Activated CD4-positive, alpha-beta memory T cell treated with anti-CD3 and anti-CD28 coated beads, Interleukin-2, amount 10 ng/mL, durations not matched to agents 7 days and 5 days (primary cell): ENCODE results near the gene ARHGAP12. TPM values are rescaled to one million over a fixed set of nuclear protein-coding genes. Genes with fewer than 3 reads are reported as not detected.

Experiments
- CTCF ChIA-PET: fragments of 350-600 bp; sonication (Branson Sonifier 250); formaldehyde crosslinking; loops from one replicate; lab custom pipeline; 2021; ENCODE audit warnings: antibody characterized with exemption, inconsistent platforms; lab: Charles Lee
- POLR2A ChIA-PET: fragments of 350-600 bp; sonication (Branson Sonifier 250); formaldehyde crosslinking; loops from one replicate; lab custom pipeline; 2021; ENCODE audit warnings: antibody characterized with exemption; lab: Charles Lee
- DNase-seq: peaks from one replicate; pipeline ENCODE4 v3.0.0-alpha.2; 2020
- H3K27ac Mint-ChIP-seq: one replicate; pipeline ENCODE4 v1.8.0; 2021; ENCODE audit warnings: mild to moderate bottlenecking, mixed read lengths
- H3K27me3 Mint-ChIP-seq: one replicate; pipeline ENCODE4 v1.8.0; 2021; ENCODE audit warnings: mixed read lengths
- H3K36me3 Mint-ChIP-seq: one replicate; pipeline ENCODE4 v1.8.0; 2021; ENCODE audit warnings: low read depth, mixed read lengths
- H3K4me1 Mint-ChIP-seq: one replicate; pipeline ENCODE4 v1.8.0; 2021; ENCODE audit warnings: mixed read lengths
- H3K4me3 Mint-ChIP-seq: one replicate; pipeline ENCODE4 v1.8.0; 2021; ENCODE audit warnings: mild to moderate bottlenecking, mixed read lengths
- H3K9me3 Mint-ChIP-seq: one replicate; pipeline ENCODE4 v1.8.0; 2021; ENCODE audit warnings: mixed read lengths
- total RNA-seq, 2 experiments: library from RNA; stranded (reverse); gene quantifications; one replicate each; pipeline ENCODE4 v1.2.3, GENCODE V29; 2021

ARHGAP12 gene
- total RNA-seq, 2 experiments from 2014 or later: 10.7 to 12.0 TPM

DNA sequence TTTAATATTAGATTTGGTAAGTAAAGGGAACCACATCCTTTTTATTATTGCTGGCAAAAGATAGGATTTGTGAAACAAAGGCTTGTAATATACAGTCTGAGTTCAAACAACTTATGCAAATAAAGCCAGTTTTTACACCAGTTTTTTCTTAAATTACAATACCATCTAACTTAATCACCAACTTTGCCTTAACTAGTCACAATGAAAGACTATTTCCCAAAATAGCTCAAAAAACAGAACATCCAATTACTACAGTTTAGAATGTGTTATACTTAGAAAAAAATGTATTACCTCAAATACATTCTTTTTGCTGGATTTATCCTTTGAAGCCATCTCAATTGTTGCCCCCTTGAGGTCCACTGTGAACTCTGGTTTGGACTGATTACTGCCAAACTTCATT is 108.5 kb downstream of the ARHGAP12 start:
- Mint-ChIP-seq H3K4me3 (no peak overlapping the region), H3K27ac (no peak overlapping the region), H3K36me3 (no peaks in the 10 kb centered on the region), H3K9me3 (no peaks in the 10 kb centered on the region), H3K4me1 (no peaks in the 10 kb centered on the region), H3K27me3 (no peaks in the 10 kb centered on the region)
- ChIA-PET CTCF (no interaction called here), POLR2A (no interaction called here)
- no peak for DNase-seq

DNA sequence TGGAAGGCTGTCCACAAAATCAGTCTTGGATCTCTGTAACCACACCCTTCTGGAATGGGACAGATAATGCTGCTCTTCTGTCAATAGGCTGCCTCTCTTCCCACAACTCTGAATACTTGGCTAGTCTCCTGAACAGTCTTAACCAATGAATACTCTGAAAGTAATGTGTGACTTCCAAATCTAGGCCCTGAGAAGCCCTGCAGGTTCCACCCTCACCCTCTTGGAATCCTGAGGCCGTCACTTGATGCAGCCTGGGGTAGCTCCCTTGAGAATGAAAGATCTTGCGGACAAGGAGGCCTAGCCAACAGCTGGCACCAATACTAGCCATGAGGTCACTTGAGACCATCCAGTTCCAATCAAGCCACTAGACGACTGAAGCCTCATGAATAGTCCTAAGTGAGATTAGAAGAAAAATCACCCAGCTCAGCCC is 109.2 kb downstream of the ARHGAP12 start:
- H3K36me3 Mint-ChIP-seq: no peaks in the 10 kb centered on the region
- no peak overlapping the region for H3K4me3 Mint-ChIP-seq
- no peaks in the 10 kb centered on the region for H3K27me3 Mint-ChIP-seq
- POLR2A ChIA-PET: no interaction called here
- no peak for DNase-seq
- no peaks in the 10 kb centered on the region for H3K4me1 Mint-ChIP-seq
- no peak overlapping the region for H3K27ac Mint-ChIP-seq
- CTCF ChIA-PET: no interaction called here
- H3K9me3 Mint-ChIP-seq: no peaks in the 10 kb centered on the region

DNA sequence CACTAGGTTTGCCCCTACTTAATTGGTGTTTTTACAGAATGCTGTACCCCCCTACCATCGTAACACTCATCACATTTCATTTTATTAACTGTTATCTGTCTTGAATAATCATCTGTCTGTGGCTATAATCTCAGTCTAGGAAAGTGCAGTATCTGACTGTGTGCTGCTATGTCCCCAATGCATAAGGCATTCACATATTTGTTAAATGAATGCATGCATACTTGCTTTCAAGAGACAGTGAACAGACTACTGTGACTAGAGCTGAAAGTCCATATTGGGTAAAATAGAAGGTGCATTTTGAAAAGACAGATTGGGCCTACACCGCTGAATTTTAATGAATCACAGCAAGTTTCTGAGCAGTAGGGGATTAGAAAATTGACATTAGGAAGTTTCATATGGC is 112.3 kb downstream of the ARHGAP12 start:
- no peaks in the 10 kb centered on the region for H3K36me3 Mint-ChIP-seq
- H3K9me3 Mint-ChIP-seq: no peaks in the 10 kb centered on the region
- DNase-seq: no peak
- no peaks in the 10 kb centered on the region for H3K27me3 Mint-ChIP-seq
- ChIA-PET CTCF (no interaction called here), POLR2A (no interaction called here)
- H3K4me1 Mint-ChIP-seq: no peaks in the 10 kb centered on the region
- no peak overlapping the region for H3K4me3 Mint-ChIP-seq
- H3K27ac Mint-ChIP-seq: no peak overlapping the region

DNA sequence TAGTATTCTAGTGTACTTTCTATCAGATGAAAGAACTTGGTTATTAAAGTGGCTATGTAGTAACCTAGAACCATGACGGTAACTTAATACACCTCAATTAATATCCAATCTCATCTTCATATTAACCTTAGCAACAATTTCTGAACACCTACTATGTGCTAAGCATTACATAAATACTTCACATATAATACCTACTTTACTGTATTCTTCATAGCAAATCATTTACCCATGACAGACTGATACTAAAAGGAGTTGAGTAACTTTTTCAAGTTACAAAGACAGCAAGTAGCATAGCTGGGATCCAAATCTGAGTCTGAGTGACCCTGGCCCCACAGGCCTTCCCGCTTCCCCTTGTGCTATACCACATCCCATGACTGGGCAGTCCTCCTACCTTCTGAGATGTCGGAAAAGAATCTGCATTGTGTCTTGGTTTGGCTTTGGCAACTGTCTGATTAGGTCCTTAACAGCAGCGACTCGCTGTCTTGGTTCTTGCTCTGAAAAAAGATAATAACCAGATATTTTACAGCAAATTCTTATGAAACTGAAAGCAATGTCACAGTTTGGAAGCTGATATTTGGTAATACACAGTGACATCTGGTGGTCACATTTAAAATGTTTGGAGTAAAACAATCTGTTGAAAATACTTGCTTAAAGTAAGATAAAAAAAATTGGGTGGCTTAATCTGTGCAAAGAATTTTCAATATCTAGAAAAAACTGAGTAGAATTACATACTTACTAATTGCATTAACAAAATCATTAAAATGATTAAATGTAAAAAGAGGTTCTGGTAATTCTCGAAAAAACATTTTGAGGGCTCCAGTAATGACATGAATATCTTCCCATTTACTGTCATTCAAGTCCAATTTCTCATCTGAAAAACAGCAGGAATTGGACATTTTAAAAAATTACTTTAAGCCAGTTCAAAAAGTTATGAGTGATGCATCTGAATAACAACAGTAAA is 120.1 kb downstream of the ARHGAP12 start:
- Mint-ChIP-seq H3K4me1 (peaks cover 7% of the 10 kb centered on the region), H3K27me3 (no peaks in the 10 kb centered on the region), H3K36me3 (peaks cover 2% of the 10 kb centered on the region), H3K9me3 (no peaks in the 10 kb centered on the region), H3K27ac (peak overlapping the region; percentile 76), H3K4me3 (peak overlapping the region; percentile 65)
- CTCF ChIA-PET: interaction anchor here (0.8 to 3.3 kb wide), 8 partner anchors 17 to 1138 kb away, joined by 3 to 29 read pairs (median 4); no protein-coding TSS in a partner anchor
- DNase-seq: peak; percentile 30
- POLR2A ChIA-PET: interaction anchor here (1.0 to 1.3 kb wide), 2 partner anchors 48 to 1024 kb away, joined by 3 read pairs; no protein-coding TSS in a partner anchor

DNA sequence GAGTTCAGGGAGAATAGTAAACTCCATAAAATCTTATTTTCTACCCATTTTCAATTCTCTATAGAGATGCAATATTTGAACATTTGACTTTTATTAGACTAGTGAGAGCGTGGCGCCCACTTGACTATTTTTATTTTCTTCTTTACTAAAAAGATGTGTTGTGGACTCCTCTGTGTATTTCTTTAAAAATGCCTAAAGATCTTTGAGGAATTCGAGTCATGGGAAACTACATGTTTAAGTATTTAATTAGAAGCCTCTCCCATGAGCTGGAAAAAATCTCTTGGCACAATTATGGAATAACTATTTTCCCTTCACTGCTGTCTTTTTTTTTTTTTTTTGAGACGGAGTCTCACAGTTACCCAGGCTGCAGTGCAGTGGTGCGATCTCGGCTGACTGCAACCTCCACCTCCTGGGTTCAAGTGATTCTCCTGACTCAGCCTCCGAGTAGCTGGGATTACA is 124.2 kb downstream of the ARHGAP12 start:
- ChIA-PET POLR2A (no interaction called here), CTCF (interaction anchor here (0.7 kb wide), 1 partner anchor 24 kb away, joined by 5 read pairs; no protein-coding TSS in a partner anchor)
- DNase-seq: no peak
- no peaks in the 10 kb centered on the region for H3K9me3 Mint-ChIP-seq
- H3K4me1 Mint-ChIP-seq: peaks cover 7% of the 10 kb centered on the region
- peaks cover 2% of the 10 kb centered on the region for H3K36me3 Mint-ChIP-seq
- no peak overlapping the region for H3K27ac Mint-ChIP-seq
- H3K27me3 Mint-ChIP-seq: no peaks in the 10 kb centered on the region
- H3K4me3 Mint-ChIP-seq: no peak overlapping the region

DNA sequence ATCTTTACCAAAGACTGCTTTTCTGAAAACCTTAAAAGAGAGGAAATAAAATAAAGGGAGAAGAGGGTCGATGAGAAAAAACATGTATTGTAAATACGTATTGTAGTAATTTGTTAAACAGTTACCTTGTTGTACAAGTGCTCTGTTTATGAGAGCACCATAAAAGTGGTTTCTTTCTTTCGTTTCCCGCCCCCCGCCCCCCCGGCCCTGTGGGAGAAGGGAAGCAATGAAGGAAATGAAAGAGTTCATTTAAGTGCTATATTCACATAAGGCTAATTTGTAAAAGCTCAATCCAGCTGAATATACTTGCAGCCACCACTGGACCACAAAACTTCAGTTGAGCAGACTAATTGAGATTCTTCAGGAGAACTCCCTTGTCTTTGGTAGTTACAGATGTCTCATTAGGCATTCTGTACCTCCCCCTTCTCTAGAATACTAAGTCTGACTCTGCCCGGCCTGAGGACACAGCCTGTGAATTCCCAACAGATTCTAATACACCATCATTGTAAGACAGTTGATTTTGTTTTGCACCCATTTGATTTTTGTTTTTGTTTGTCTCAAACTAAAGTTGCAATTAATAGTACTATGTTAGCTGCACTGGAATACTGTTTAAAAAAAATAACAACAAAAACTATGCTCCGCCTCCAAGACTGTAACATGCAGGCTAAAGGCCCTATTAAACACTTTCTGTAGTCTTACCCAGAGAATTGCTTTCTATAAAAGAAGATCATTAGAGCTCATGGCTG is 124.9 kb downstream of the ARHGAP12 start:
- Mint-ChIP-seq H3K36me3 (peaks cover 2% of the 10 kb centered on the region), H3K4me3 (no peak overlapping the region), H3K4me1 (peaks cover 7% of the 10 kb centered on the region), H3K27me3 (no peaks in the 10 kb centered on the region), H3K27ac (no peak overlapping the region), H3K9me3 (no peaks in the 10 kb centered on the region)
- DNase-seq: no peak
- POLR2A ChIA-PET: no interaction called here
- CTCF ChIA-PET: no interaction called here

DNA sequence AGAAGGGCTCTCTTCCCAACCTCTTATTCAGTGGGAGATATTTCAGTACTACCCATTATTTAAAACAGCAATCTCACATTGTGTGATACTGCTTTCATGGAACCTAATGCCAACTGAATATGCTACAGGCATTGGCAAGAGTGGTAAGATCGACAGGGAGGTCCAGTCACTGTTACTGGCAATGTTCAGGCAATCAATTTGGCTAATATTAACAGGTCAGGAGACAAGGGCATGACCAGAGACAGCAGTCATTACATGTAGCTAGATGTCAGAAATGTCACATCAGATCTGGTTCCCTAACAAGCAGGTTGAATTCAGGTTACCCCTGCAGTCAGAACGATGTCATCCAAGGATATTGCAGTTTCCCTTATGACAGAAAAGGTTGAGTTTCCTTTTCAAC is 129.4 kb downstream of the ARHGAP12 start:
- Mint-ChIP-seq H3K27ac (no peak overlapping the region), H3K4me1 (no peaks in the 10 kb centered on the region), H3K4me3 (no peak overlapping the region), H3K9me3 (no peaks in the 10 kb centered on the region), H3K27me3 (peaks cover 2% of the 10 kb centered on the region), H3K36me3 (no peaks in the 10 kb centered on the region)
- POLR2A ChIA-PET: no interaction called here
- CTCF ChIA-PET: interaction anchor here (0.6 kb wide), 1 partner anchor 391 kb away, joined by 3 read pairs; no protein-coding TSS in a partner anchor
- DNase-seq: no peak

DNA sequence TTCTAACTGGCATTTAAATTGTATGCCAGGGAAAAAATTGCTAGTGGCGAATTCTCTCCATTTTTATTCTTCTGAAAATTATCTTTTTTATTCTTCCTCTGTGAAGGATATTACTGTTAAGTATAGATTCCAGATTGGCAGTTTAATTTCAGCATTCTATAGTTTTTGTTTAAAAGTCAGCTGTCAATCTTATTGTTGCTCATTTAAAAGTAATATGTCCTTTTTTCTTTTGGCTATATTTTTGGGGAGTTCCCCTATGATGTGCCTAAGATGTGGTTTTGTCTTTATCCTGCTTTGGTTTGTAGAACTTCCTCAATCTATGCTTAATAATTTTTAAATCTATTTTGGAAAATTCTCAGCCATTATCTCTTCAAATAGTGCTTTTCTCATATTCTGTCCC is 135.9 kb downstream of the ARHGAP12 start:
- Mint-ChIP-seq H3K4me1 (peaks cover 5% of the 10 kb centered on the region), H3K27me3 (peaks cover 13% of the 10 kb centered on the region), H3K9me3 (peaks cover 7% of the 10 kb centered on the region), H3K36me3 (peaks cover 4% of the 10 kb centered on the region), H3K4me3 (no peak overlapping the region), H3K27ac (no peak overlapping the region)
- no peak for DNase-seq
- POLR2A ChIA-PET: no interaction called here
- CTCF ChIA-PET: no interaction called here

DNA sequence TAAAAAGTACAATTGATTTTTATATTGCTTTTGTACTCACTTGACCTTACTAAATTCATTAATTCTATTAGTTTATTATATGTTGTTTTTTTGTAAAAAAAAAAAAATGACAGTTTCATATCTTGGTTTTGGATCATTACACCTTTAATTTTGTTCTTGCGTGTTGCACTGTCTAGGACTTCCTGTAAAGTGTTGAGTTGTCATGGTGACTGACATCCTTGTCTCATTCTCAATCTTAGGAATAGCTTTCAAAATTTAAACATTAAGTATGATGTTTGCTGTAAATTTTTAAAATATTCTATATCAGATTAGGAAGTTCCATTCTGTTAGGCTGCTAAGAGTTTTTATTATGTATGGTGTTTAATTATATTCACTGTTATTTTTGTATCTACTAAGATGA is 139.1 kb downstream of the ARHGAP12 start:
- Mint-ChIP-seq H3K9me3 (peaks cover 7% of the 10 kb centered on the region), H3K27ac (no peak overlapping the region), H3K4me1 (peaks cover 5% of the 10 kb centered on the region), H3K4me3 (no peak overlapping the region), H3K27me3 (peaks cover 11% of the 10 kb centered on the region), H3K36me3 (peaks cover 4% of the 10 kb centered on the region)
- no peak for DNase-seq
- CTCF ChIA-PET: interaction anchor here (1.0 kb wide), 1 partner anchor 10 kb away, joined by 3 read pairs; no protein-coding TSS in a partner anchor
- POLR2A ChIA-PET: no interaction called here

DNA sequence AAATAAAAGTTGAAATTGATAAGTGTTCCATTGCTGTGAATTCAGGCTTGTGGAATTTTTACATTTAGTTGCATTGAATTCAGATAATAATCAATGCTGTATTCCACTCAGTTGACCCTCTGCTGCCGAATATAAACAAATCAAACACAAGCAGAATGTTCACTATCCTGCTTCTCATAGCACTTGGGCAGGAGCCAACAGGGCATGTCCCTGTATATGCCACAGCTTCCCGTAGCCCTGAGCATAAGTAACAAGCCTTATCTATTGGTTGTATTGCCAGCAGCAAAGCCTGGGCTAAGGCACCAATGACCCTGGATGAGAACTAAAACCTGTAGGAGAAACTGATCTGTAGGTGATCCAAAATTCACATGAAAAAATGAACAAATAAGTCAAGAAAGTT is 145.9 kb downstream of the ARHGAP12 start:
- ChIA-PET CTCF (interaction anchor here (1.1 kb wide), 1 partner anchor 9 kb away, joined by 3 read pairs; no protein-coding TSS in a partner anchor), POLR2A (no interaction called here)
- no peaks in the 10 kb centered on the region for H3K4me1 Mint-ChIP-seq
- DNase-seq: no peak
- peaks cover 6% of the 10 kb centered on the region for H3K27me3 Mint-ChIP-seq
- no peak overlapping the region for H3K27ac Mint-ChIP-seq
- H3K36me3 Mint-ChIP-seq: no peaks in the 10 kb centered on the region
- no peaks in the 10 kb centered on the region for H3K9me3 Mint-ChIP-seq
- no peak overlapping the region for H3K4me3 Mint-ChIP-seq

DNA sequence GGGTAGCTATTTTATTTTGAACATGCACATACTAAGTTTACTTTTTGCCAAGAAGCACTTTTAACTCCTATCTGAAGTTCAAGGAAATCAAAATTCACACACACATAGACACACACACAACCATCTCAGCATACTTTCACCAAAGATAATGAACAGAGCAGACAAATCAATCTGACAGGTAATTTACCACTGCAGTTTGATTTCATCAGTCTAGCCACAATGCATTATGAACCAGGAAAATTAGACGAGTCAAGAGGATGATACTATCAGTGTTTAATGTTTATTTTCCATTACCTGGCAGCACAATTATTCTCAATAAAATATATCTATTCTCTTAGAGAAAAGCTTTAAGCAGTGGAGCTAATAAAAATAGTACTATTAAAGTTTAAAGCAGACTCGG is 147.9 kb downstream of the ARHGAP12 start:
- Mint-ChIP-seq H3K27ac (no peak overlapping the region), H3K4me3 (no peak overlapping the region), H3K9me3 (no peaks in the 10 kb centered on the region), H3K36me3 (no peaks in the 10 kb centered on the region), H3K27me3 (peaks cover 6% of the 10 kb centered on the region), H3K4me1 (no peaks in the 10 kb centered on the region)
- no peak for DNase-seq
- POLR2A ChIA-PET: no interaction called here
- CTCF ChIA-PET: interaction anchor here (1.3 to 1.8 kb wide), 3 partner anchors 9 to 12 kb away, joined by 3 to 8 read pairs (median 4); no protein-coding TSS in a partner anchor

DNA sequence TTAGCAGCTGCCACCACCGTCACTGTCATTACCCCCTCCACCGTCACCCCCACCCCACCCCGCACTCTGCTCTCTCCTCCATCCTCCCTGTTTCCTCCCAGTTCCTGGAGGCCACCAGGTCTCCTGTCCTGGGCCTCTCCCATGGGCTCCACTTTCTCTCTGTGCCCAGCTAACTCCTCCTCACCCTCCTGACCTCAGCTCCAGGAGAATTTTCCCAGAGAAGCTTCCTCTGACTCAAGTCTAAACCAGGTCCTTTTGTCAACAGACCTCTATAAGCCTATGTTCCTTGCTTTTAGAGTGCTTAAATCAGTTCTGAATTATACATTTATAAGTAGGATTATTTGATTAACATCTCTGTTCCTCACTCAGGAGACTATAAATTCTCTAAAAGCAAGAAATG is 150.0 kb downstream of the ARHGAP12 start:
- no peaks in the 10 kb centered on the region for H3K36me3 Mint-ChIP-seq
- no peaks in the 10 kb centered on the region for H3K4me1 Mint-ChIP-seq
- DNase-seq: no peak
- POLR2A ChIA-PET: no interaction called here
- H3K27me3 Mint-ChIP-seq: peaks cover 6% of the 10 kb centered on the region
- no peak overlapping the region for H3K4me3 Mint-ChIP-seq
- no peaks in the 10 kb centered on the region for H3K9me3 Mint-ChIP-seq
- CTCF ChIA-PET: no interaction called here
- H3K27ac Mint-ChIP-seq: no peak overlapping the region

DNA sequence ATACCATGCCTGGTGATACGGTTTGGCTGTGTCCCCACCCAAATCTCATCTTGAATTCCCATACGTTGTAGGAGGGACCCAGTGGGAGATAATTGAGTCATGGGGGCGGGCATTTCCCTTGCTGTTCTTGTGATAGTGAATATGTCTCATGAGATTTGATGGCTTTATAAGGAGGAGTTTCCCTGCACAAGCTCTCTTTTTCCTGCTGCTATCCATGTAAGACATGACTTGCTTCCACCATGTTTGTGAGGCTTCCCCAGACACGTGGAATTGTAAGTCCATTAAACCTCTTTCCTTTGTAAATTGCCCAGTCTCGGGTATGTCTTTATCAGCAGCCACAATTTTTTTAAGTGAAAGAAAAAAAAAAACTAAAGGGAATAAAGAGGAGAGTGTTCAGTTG is 152.5 kb downstream of the ARHGAP12 start:
- Mint-ChIP-seq H3K9me3 (no peaks in the 10 kb centered on the region), H3K4me1 (no peaks in the 10 kb centered on the region), H3K27me3 (no peaks in the 10 kb centered on the region), H3K4me3 (no peak overlapping the region), H3K27ac (no peak overlapping the region), H3K36me3 (no peaks in the 10 kb centered on the region)
- POLR2A ChIA-PET: no interaction called here
- no peak for DNase-seq
- CTCF ChIA-PET: interaction anchor here (0.6 kb wide), 1 partner anchor 993 kb away, joined by 3 read pairs; no protein-coding TSS in a partner anchor
